Trophoblast cell (in vitro differentiated cells and primary cell): ENCODE measurements around the gene UGGT2.

Source experiments
- DNase-seq, 2 donors: peaks; one replicate each; pipeline ENCODE4 v3.0.0-alpha.2; 2016
- H2AFZ ChIP-seq: 2 replicates; pipeline ENCODE4 v1.6.1; 2013; ENCODE audit warnings: low read length, moderate library complexity, mild to moderate bottlenecking; ENCODE audit not compliant: insufficient read depth, poor library complexity
- H2AK5ac ChIP-seq: 2 replicates; pipeline ENCODE4 v1.6.1; 2013; ENCODE audit warnings: mild to moderate bottlenecking, low read length
- H2BK120ac ChIP-seq: 2 replicates; pipeline ENCODE4 v1.6.1; 2013; ENCODE audit warnings: low read length, mild to moderate bottlenecking, moderate library complexity; ENCODE audit not compliant: insufficient read depth, poor library complexity
- H2BK12ac ChIP-seq: 2 replicates; pipeline ENCODE4 v1.6.1; 2013; ENCODE audit warnings: mild to moderate bottlenecking, low read length, moderate library complexity
- H2BK5ac ChIP-seq: 2 replicates; pipeline ENCODE4 v1.6.1; 2013; ENCODE audit warnings: low read length, low read depth, moderate library complexity, mild to moderate bottlenecking; ENCODE audit not compliant: poor library complexity
- H3K14ac ChIP-seq: 2 replicates; pipeline ENCODE4 v1.6.1; 2013; ENCODE audit warnings: mild to moderate bottlenecking, low read length
- H3K18ac ChIP-seq: 2 replicates; pipeline ENCODE4 v1.6.1; 2013; ENCODE audit warnings: mild to moderate bottlenecking, low read length
- H3K23ac ChIP-seq: 2 replicates; pipeline ENCODE4 v1.6.1; 2013; ENCODE audit warnings: low read length
- H3K27ac ChIP-seq: 2 replicates; pipeline ENCODE4 v1.5.1; 2013; ENCODE audit warnings: low read depth, mild to moderate bottlenecking, inconsistent platforms, low read length, moderate library complexity
- H3K27me3 ChIP-seq: 2 replicates; pipeline ENCODE4 v1.6.1; 2013; ENCODE audit warnings: inconsistent platforms, mild to moderate bottlenecking, low read length, moderate library complexity; ENCODE audit not compliant: insufficient read depth
- H3K36me3 ChIP-seq, 2 experiments: 1 replicate in 1 of 2; 2 replicates in 1 of 2; pipeline ENCODE4 v1.6.1; 2013; ENCODE audit warnings: low read length in 2 of 2, mild to moderate bottlenecking in 2 of 2, moderate library complexity in 1 of 2; ENCODE audit not compliant: insufficient read depth in 2 of 2, control insufficient read depth in 1 of 2
- H3K4ac ChIP-seq: 2 replicates; pipeline ENCODE4 v1.6.1; 2013; ENCODE audit warnings: low read depth, mild to moderate bottlenecking, low read length, moderate library complexity
- H3K4me1 ChIP-seq, 2 experiments: 1 replicate in 1 of 2; 2 replicates in 1 of 2; pipeline ENCODE4 v1.6.1; 2013; ENCODE audit warnings: low read length in 2 of 2, mild to moderate bottlenecking in 2 of 2, moderate library complexity in 1 of 2; ENCODE audit not compliant: insufficient read depth in 2 of 2, control insufficient read depth in 1 of 2
- H3K4me2 ChIP-seq: 2 replicates; pipeline ENCODE4 v1.6.1; 2013; ENCODE audit warnings: inconsistent platforms, mild to moderate bottlenecking, low read length, moderate library complexity
- H3K4me3 ChIP-seq: 2 replicates; pipeline ENCODE4 v1.5.1; 2013; ENCODE audit warnings: mild to moderate bottlenecking, low read depth, low read length, inconsistent platforms
- H3K79me1 ChIP-seq: one replicate; pipeline ENCODE4 v1.6.1; 2013; ENCODE audit warnings: low read length
- H3K79me2 ChIP-seq: 2 replicates; pipeline ENCODE4 v1.6.1; 2013; ENCODE audit warnings: low read length, mild to moderate bottlenecking; ENCODE audit not compliant: control insufficient read depth, insufficient read depth, poor library complexity
- H3K9ac ChIP-seq: 2 replicates; pipeline ENCODE4 v1.6.1; 2013; ENCODE audit warnings: mild to moderate bottlenecking, low read length
- H3K9me3 ChIP-seq: 2 replicates; pipeline ENCODE4 v1.6.1; 2013; ENCODE audit warnings: low read depth, mild to moderate bottlenecking, control low read depth, inconsistent platforms, low read length; ENCODE audit not compliant: insufficient read depth
- H4K12ac ChIP-seq: 2 replicates; pipeline ENCODE4 v1.6.1; 2013; ENCODE audit warnings: low read depth, mild to moderate bottlenecking, low read length, moderate library complexity
- H4K8ac ChIP-seq: 2 replicates; pipeline ENCODE4 v1.6.1; 2013; ENCODE audit warnings: low read depth, mild to moderate bottlenecking, low read length, moderate library complexity
- H4K91ac ChIP-seq: one replicate; pipeline ENCODE4 v1.6.1; 2013; ENCODE audit warnings: low read depth, mild to moderate bottlenecking, low read length, moderate library complexity
- WGBS: extraction: QIAGEN DNeasy Blood & Tissue Kit; methylation state at CpG from one replicate; pipeline ENCODE4 v1.1.7; 2013; ENCODE audit warnings: missing lambda C conversion rate; ENCODE audit not compliant: insufficient read length, insufficient coverage; ENCODE audit errors: extremely low coverage; 5-methylcytosine and 5-hydroxymethylcytosine counted together

Gene UGGT2

GRCh38 chr13:96075953-96076543 is 22.8 kb upstream of the UGGT2 start:
- H3K9me3 ChIP-seq = no peaks in the 10 kb centered on the region
- no peak overlapping the region for H3K4me2 ChIP-seq
- no peak overlapping the region for H3K14ac ChIP-seq
- peak in 1 of 2 donors; percentile 53 for DNase-seq
- H3K27ac ChIP-seq = no peak overlapping the region
- no peak overlapping the region for H2AK5ac ChIP-seq
- H3K4ac ChIP-seq = no peak overlapping the region
- no peak overlapping the region for H2BK12ac ChIP-seq
- no peaks in the 10 kb centered on the region for H3K4me1 ChIP-seq
- no peak overlapping the region for H4K12ac ChIP-seq
- no peak overlapping the region for H3K9ac ChIP-seq
- no peak overlapping the region for H3K23ac ChIP-seq
- H2BK120ac ChIP-seq = no peak overlapping the region
- no peak overlapping the region for H2AFZ ChIP-seq
- no peaks in the 10 kb centered on the region for H3K36me3 ChIP-seq
- no peak overlapping the region for H4K8ac ChIP-seq
- H3K4me3 ChIP-seq = no peak overlapping the region
- H3K27me3 ChIP-seq = no peaks in the 10 kb centered on the region
- no peak overlapping the region for H2BK5ac ChIP-seq
- H3K79me1 ChIP-seq = no peaks in the 10 kb centered on the region
- no CpG with 5 or more reads among the region's 3 CpGs for WGBS
- no peak overlapping the region for H4K91ac ChIP-seq
- no peak overlapping the region for H3K18ac ChIP-seq
- no peaks in the 10 kb centered on the region for H3K79me2 ChIP-seq

- H3K79me2 ChIP-seq = no peaks in the 10 kb centered on the region
- no peak overlapping the region for H4K8ac ChIP-seq
- WGBS = no CpG with 5 or more reads among the region's 3 CpGs
- H3K79me1 ChIP-seq = no peaks in the 10 kb centered on the region
- H3K18ac ChIP-seq = no peak overlapping the region
- no peak for DNase-seq
- H4K12ac ChIP-seq = no peak overlapping the region
- H2BK120ac ChIP-seq = no peak overlapping the region
- no peak overlapping the region for H3K4me2 ChIP-seq
- no peak overlapping the region for H2AK5ac ChIP-seq
- H3K4me3 ChIP-seq = no peak overlapping the region
- H4K91ac ChIP-seq = no peak overlapping the region
- no peak overlapping the region for H2BK5ac ChIP-seq
- H2AFZ ChIP-seq = no peak overlapping the region
- no peak overlapping the region for H3K4ac ChIP-seq
- H3K9me3 ChIP-seq = no peaks in the 10 kb centered on the region
- H3K9ac ChIP-seq = no peak overlapping the region
- no peaks in the 10 kb centered on the region for H3K27me3 ChIP-seq
- H3K4me1 ChIP-seq = no peaks in the 10 kb centered on the region
- no peak overlapping the region for H2BK12ac ChIP-seq
- no peak overlapping the region for H3K27ac ChIP-seq
- no peak overlapping the region for H3K23ac ChIP-seq
- no peaks in the 10 kb centered on the region for H3K36me3 ChIP-seq
- H3K14ac ChIP-seq = no peak overlapping the region
Measured at GRCh38 chr13:96072392-96072791, 19.2 kb upstream of the UGGT2 start.

GRCh38 chr13:96071504-96071903 is 18.3 kb upstream of the UGGT2 start:
- Histone ChIP-seq H3K4me3 (no peak overlapping the region), H2BK5ac (no peak overlapping the region), H4K91ac (no peak overlapping the region), H3K23ac (no peak overlapping the region), H3K36me3 (no peaks in the 10 kb centered on the region), H3K79me2 (no peaks in the 10 kb centered on the region), H3K14ac (no peak overlapping the region), H2BK120ac (no peak overlapping the region), H3K4me1 (no peaks in the 10 kb centered on the region), H2AFZ (no peak overlapping the region), H3K9ac (no peak overlapping the region), H3K4ac (no peak overlapping the region), H3K27me3 (no peaks in the 10 kb centered on the region), H2AK5ac (no peak overlapping the region), H3K9me3 (no peaks in the 10 kb centered on the region), H3K18ac (no peak overlapping the region), H2BK12ac (no peak overlapping the region), H4K8ac (no peak overlapping the region), H3K4me2 (no peak overlapping the region), H4K12ac (no peak overlapping the region), H3K27ac (no peak overlapping the region), H3K79me1 (no peaks in the 10 kb centered on the region)
- no peak for DNase-seq
- WGBS = no CpG with 5 or more reads among the region's 6 CpGs

- H3K79me2 ChIP-seq = no peaks in the 10 kb centered on the region
- no peak overlapping the region for H4K8ac ChIP-seq
- no peak overlapping the region for H2AK5ac ChIP-seq
- no peak overlapping the region for H2AFZ ChIP-seq
- no peaks in the 10 kb centered on the region for H3K79me1 ChIP-seq
- H3K4me2 ChIP-seq = no peak overlapping the region
- no peaks in the 10 kb centered on the region for H3K27me3 ChIP-seq
- H3K23ac ChIP-seq = no peak overlapping the region
- H3K36me3 ChIP-seq = no peaks in the 10 kb centered on the region
- no peaks in the 10 kb centered on the region for H3K9me3 ChIP-seq
- H2BK5ac ChIP-seq = no peak overlapping the region
- no peak overlapping the region for H3K18ac ChIP-seq
- H3K4me3 ChIP-seq = no peak overlapping the region
- H3K4me1 ChIP-seq = no peaks in the 10 kb centered on the region
- no CpG with 5 or more reads among the region's 2 CpGs for WGBS
- no peak overlapping the region for H3K9ac ChIP-seq
- H2BK12ac ChIP-seq = no peak overlapping the region
- H3K14ac ChIP-seq = no peak overlapping the region
- H4K12ac ChIP-seq = no peak overlapping the region
- H3K4ac ChIP-seq = no peak overlapping the region
- H4K91ac ChIP-seq = no peak overlapping the region
- no peak for DNase-seq
- no peak overlapping the region for H3K27ac ChIP-seq
- no peak overlapping the region for H2BK120ac ChIP-seq
Measured at GRCh38 chr13:96068729-96069128, 15.5 kb upstream of the UGGT2 start.
